ENCODE results near the gene SEC14L5.

GRCh38 chr16:4923853-4924252 is 34.3 kb upstream of the SEC14L5 start:
- TF ChIP-seq CTCF (IDR thresholded peaks at IDR 0.05) = no peak
- no peak for TF ChIP-seq POLR2A (IDR thresholded peaks at IDR 0.05)
- no peak for TF ChIP-seq POLR2AphosphoS5 (IDR thresholded peaks at IDR 0.05)

Data from prostate gland (tissue), 2 donors.